PC-9 (cell line): ENCODE results near the gene SLC24A2.

Experiments used
- EZH2 ChIP-seq: fragments of 200-600 bp; sonication (generic); IDR thresholded peaks from 2 replicates; pipeline ENCODE4 v1.8.0; 2017; ENCODE audit warnings: antibody characterized with exemption, low read depth
- TF ChIP-seq, protein P1 (sequence below): fragments of 200-600 bp; sonication (generic); conservative IDR thresholded peaks from 2 replicates; pipeline ENCODE4 v1.6.1; 2017; ENCODE audit warnings: mixed run types, antibody characterized with exemption, mild to moderate bottlenecking, moderate library complexity

DNA sequence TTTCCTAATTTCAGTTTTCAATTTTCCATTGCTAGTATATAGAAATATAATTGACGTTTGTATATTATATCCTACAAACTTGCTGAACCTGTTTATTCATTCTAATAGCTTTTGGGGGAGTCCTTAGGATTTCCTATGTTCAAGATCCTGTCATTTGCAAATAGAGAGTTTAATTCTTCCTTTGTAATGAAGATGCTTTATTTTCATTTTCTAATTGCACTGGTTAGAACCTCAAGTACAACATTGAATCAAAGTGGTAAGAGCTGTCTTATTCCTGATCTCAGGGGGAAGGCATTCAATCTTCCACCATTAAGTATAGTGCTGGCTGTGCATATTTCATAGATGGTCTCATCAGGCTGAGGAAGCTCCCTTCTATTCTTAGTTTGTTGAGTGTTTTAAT is 15.6 kb upstream of the SLC24A2 start:
- TF ChIP-seq, protein P1, sequence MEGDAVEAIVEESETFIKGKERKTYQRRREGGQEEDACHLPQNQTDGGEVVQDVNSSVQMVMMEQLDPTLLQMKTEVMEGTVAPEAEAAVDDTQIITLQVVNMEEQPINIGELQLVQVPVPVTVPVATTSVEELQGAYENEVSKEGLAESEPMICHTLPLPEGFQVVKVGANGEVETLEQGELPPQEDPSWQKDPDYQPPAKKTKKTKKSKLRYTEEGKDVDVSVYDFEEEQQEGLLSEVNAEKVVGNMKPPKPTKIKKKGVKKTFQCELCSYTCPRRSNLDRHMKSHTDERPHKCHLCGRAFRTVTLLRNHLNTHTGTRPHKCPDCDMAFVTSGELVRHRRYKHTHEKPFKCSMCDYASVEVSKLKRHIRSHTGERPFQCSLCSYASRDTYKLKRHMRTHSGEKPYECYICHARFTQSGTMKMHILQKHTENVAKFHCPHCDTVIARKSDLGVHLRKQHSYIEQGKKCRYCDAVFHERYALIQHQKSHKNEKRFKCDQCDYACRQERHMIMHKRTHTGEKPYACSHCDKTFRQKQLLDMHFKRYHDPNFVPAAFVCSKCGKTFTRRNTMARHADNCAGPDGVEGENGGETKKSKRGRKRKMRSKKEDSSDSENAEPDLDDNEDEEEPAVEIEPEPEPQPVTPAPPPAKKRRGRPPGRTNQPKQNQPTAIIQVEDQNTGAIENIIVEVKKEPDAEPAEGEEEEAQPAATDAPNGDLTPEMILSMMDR, result no peak
- no peak for TF ChIP-seq EZH2
